GM19372 (cell line): ENCODE results near the gene CNTN3.

ENCODE experiments used
- ATAC-seq: cut with Tn5 transposase; IDR thresholded peaks from one replicate; pipeline ENCODE4 v1.9.1; 2021; ENCODE audit warnings: mild to moderate bottlenecking, low read depth, moderate library complexity; ENCODE audit not compliant: unreplicated experiment

The CNTN3 gene

GRCh38 chr3:74613060-74613459 lies 1.4 kb downstream of the CNTN3 start:
- no peak for ATAC-seq

- ATAC-seq: no peak
These were observed 3.3 kb downstream of the CNTN3 start for GRCh38 chr3:74611206-74611605.

GRCh38 chr3:74607803-74608202 lies 6.7 kb downstream of the CNTN3 start:
- no peak for ATAC-seq

GRCh38 chr3:74606996-74607395 lies 7.5 kb downstream of the CNTN3 start:
- no peak for ATAC-seq

GRCh38 chr3:74605437-74605836 lies 9.0 kb downstream of the CNTN3 start:
- ATAC-seq: no peak

GRCh38 chr3:74603292-74603691 lies 11.2 kb downstream of the CNTN3 start:
- ATAC-seq: no peak

- no peak for ATAC-seq
These were observed 12.0 kb downstream of the CNTN3 start for GRCh38 chr3:74602471-74602870.

- ATAC-seq: no peak
These were observed 12.7 kb downstream of the CNTN3 start for GRCh38 chr3:74601793-74602192.

- ATAC-seq: no peak
These were observed 14.9 kb downstream of the CNTN3 start for GRCh38 chr3:74599564-74599963.

- no peak for ATAC-seq
These were observed 21.3 kb downstream of the CNTN3 start for GRCh38 chr3:74593152-74593551.

GRCh38 chr3:74592359-74592758 lies 22.1 kb downstream of the CNTN3 start:
- no peak for ATAC-seq

- no peak for ATAC-seq
These were observed 22.5 kb downstream of the CNTN3 start for GRCh38 chr3:74591946-74592345.

GRCh38 chr3:74591342-74591741 lies 23.1 kb downstream of the CNTN3 start:
- ATAC-seq: no peak

- ATAC-seq: no peak
These were observed 23.7 kb downstream of the CNTN3 start for GRCh38 chr3:74590620-74591262.

GRCh38 chr3:74584782-74585181 lies 29.7 kb downstream of the CNTN3 start:
- no peak for ATAC-seq

- no peak for ATAC-seq
These were observed 31.5 kb downstream of the CNTN3 start for GRCh38 chr3:74582982-74583381.

- ATAC-seq: no peak
These were observed 38.6 kb downstream of the CNTN3 start for GRCh38 chr3:74575857-74576256.

GRCh38 chr3:74571118-74571517 lies 43.3 kb downstream of the CNTN3 start:
- no peak for ATAC-seq
